CD14-positive monocyte (primary cell): Measurements from ENCODE around the gene RREB1. TPM values are rescaled to one million over a fixed set of nuclear protein-coding genes. Genes with fewer than 3 reads are reported as not detected.

Source experiments
- DNase-seq, 3 donors: peaks; one replicate each; pipeline ENCODE4 v3.0.0-alpha.2; 2011 to 2022
- H2AFZ ChIP-seq: 2 replicates; pipeline ENCODE4 v1.6.0; 2012; ENCODE audit warnings: mild to moderate bottlenecking, low read depth, low read length, inconsistent platforms; ENCODE audit not compliant: insufficient read depth, poor library complexity, severe bottlenecking
- H3K27ac ChIP-seq, 2 donors: 1 replicate in 1 of 2; 2 replicates in 1 of 2; pipeline ENCODE4 v1.5.1; 2012 to 2013; ENCODE audit warnings: low read length in 2 of 2, control low read depth in 1 of 2, inconsistent platforms in 1 of 2, low read depth in 1 of 2, mild to moderate bottlenecking in 1 of 2
- H3K27me3 ChIP-seq, 2 donors: one replicate each; pipeline versions ENCODE4 v1.6.0 to v1.6.1; 2011 to 2013; ENCODE audit warnings: low read length in 2 of 2; ENCODE audit not compliant: control insufficient read depth in 2 of 2, insufficient read depth in 2 of 2
- H3K36me3 ChIP-seq, 2 donors: replicated peaks in 1 of 2; 1 replicate in 1 of 2; 2 replicates in 1 of 2; pipeline versions ENCODE4 v1.5.1 to v1.6.1; 2012 to 2013; ENCODE audit warnings: low read length in 2 of 2, control low read depth in 1 of 2, inconsistent platforms in 1 of 2, mild to moderate bottlenecking in 1 of 2; ENCODE audit not compliant: insufficient read depth in 2 of 2, control insufficient read depth in 1 of 2
- H3K4me1 ChIP-seq, 2 donors: 1 replicate in 1 of 2; 2 replicates in 1 of 2; pipeline versions ENCODE4 v1.5.1 to v1.6.1; 2012 to 2013; ENCODE audit warnings: low read length in 2 of 2, control low read depth in 1 of 2, inconsistent platforms in 1 of 2, mild to moderate bottlenecking in 1 of 2, moderate library complexity in 1 of 2; ENCODE audit not compliant: insufficient read depth in 2 of 2, control insufficient read depth in 1 of 2
- H3K4me2 ChIP-seq: replicated peaks from 2 replicates; pipeline ENCODE3; 2012; ENCODE audit warnings: low read length, moderate library complexity, mild to moderate bottlenecking; ENCODE audit not compliant: poor library complexity, severe bottlenecking; ENCODE audit errors: extremely low read depth
- H3K4me3 ChIP-seq, 3 experiments: fragments of 200-600 bp in 1 of 3; sonication (generic) in 1 of 3; replicated peaks in 1 of 3; 1 replicate in 2 of 3; 2 replicates in 1 of 3; pipeline ENCODE4 v1.5.1; 2011 to 2013; ENCODE audit warnings: low read length in 3 of 3, mild to moderate bottlenecking in 3 of 3, control low read depth in 2 of 3, low read depth in 2 of 3, inconsistent platforms in 1 of 3, moderate library complexity in 1 of 3
- H3K79me2 ChIP-seq: 2 replicates; pipeline ENCODE4 v1.6.0; 2012; ENCODE audit warnings: mild to moderate bottlenecking, control low read depth, inconsistent platforms, low read length, moderate library complexity; ENCODE audit not compliant: insufficient read depth
- H3K9ac ChIP-seq: 2 replicates; pipeline ENCODE4 v1.6.0; 2017; ENCODE audit warnings: low read length, mild to moderate bottlenecking; ENCODE audit not compliant: insufficient read depth, poor library complexity, severe bottlenecking
- H3K9me3 ChIP-seq, 2 donors: replicated peaks in 1 of 2; 1 replicate in 1 of 2; 2 replicates in 1 of 2; pipeline versions ENCODE4 v1.5.1 to v1.6.1; 2012 to 2013; ENCODE audit warnings: low read length in 2 of 2, control low read depth in 1 of 2; ENCODE audit not compliant: control insufficient read depth in 1 of 2, insufficient read depth in 1 of 2
- H4K20me1 ChIP-seq: 2 replicates; pipeline ENCODE4 v1.6.0; 2012; ENCODE audit warnings: mild to moderate bottlenecking, low read length, control low read depth, moderate library complexity; ENCODE audit not compliant: insufficient read depth
- H3K27ac Mint-ChIP-seq, 7 donors: one replicate each; pipeline ENCODE4 v1.8.0; 2020; ENCODE audit warnings: mild to moderate bottlenecking in 7 of 7, mixed read lengths in 7 of 7, moderate library complexity in 6 of 7, inconsistent platforms in 2 of 7
- H3K27me3 Mint-ChIP-seq, 3 donors: one replicate each; pipeline ENCODE4 v1.8.0; 2021 to 2022; ENCODE audit warnings: low read depth in 3 of 3, mild to moderate bottlenecking in 3 of 3, mixed read lengths in 3 of 3, moderate library complexity in 3 of 3, inconsistent platforms in 1 of 3
- H3K36me3 Mint-ChIP-seq, 2 donors: one replicate each; pipeline ENCODE4 v1.8.0; 2020; ENCODE audit warnings: mixed read lengths in 2 of 2, inconsistent platforms in 1 of 2, mild to moderate bottlenecking in 1 of 2
- H3K4me1 Mint-ChIP-seq: one replicate; pipeline ENCODE4 v1.8.0; 2020; ENCODE audit warnings: mild to moderate bottlenecking, mixed read lengths
- H3K4me3 Mint-ChIP-seq, 2 donors: one replicate each; pipeline ENCODE4 v1.8.0; 2020; ENCODE audit warnings: mild to moderate bottlenecking in 2 of 2, mixed read lengths in 2 of 2, moderate library complexity in 1 of 2
- H3K9me3 Mint-ChIP-seq, 7 donors: one replicate each; pipeline ENCODE4 v1.8.0; 2020 to 2022; ENCODE audit warnings: mixed read lengths in 7 of 7, mild to moderate bottlenecking in 6 of 7, moderate library complexity in 6 of 7, inconsistent platforms in 2 of 7
- WGBS: methylation state at CpG from one replicate; pipeline ENCODE4 v1.1.5; 2013; ENCODE audit warnings: missing lambda C conversion rate; ENCODE audit not compliant: insufficient coverage; 5-methylcytosine and 5-hydroxymethylcytosine counted together
- intact Hi-C, 2 donors: fragments of 100-400 bp; cut with micrococcal nuclease; formaldehyde crosslinking; loops; one replicate each; pipeline versions ENCODE4 v1.15.0 to v1.15.1; 2023
- polyA plus RNA-seq, 3 donors: library from polyadenylated mRNA; depleted of rRNA in 1 of 3; unstranded in 2 of 3; stranded (reverse) in 1 of 3; fragments of 300-500 nt in 2 of 3; fragments of >200 nt in 1 of 3; fragmentation: Illumina TruSeq in 2 of 3; gene quantifications; 1 replicate in 2 of 3; 2 replicates in 1 of 3; pipeline ENCODE4 v1.2.3, GENCODE V29; 2012 to 2021
- TF ChIP-seq, protein P1 (sequence below): fragments of 200-600 bp; IDR thresholded peaks from one replicate; pipeline ENCODE4 v1.8.0; 2022; ENCODE audit warnings: antibody characterized with exemption, mild to moderate bottlenecking

The RREB1 gene
- polyA plus RNA-seq, 3 donors, result 2.1 to 15.3 (median 5.6) TPM

DNA sequence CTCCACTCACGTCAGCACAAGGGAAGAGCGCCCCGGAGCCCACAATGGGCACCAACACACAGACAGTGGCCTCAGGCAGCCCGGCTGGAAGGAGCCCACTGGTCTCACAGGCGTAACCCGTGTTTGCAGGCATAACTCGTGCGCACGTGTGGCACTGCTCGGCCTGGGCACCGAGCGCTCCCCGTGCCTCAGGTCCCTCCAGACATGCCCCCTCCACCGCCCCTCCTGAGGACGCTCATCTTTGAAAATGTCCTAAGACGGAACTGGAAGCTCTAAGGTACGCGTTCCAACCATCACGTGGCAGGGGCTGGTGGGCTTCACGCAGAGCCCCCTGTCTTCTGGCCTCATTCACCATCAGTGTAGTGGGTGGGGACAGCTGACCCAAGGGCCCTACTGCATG, 160.6 kb downstream of the RREB1 start:
- peak overlapping the region in 2 of 7 donors; percentile 41 to 42 for H3K27ac Mint-ChIP-seq
- H3K27me3 ChIP-seq, result no peaks in the 10 kb centered on the region
- intact Hi-C loops, result loop anchor here in 1 of 2 donors (10.0 kb wide), 1 partner anchor 116 kb away; the partner anchor contains the start of genes CAGE1 and RIOK1
- H3K9me3 ChIP-seq, result no peaks in the 10 kb centered on the region
- no peaks in the 10 kb centered on the region for H4K20me1 ChIP-seq
- H2AFZ ChIP-seq, result no peak overlapping the region
- H3K4me1 Mint-ChIP-seq, result peaks cover 55% of the 10 kb centered on the region
- H3K9ac ChIP-seq, result no peak overlapping the region
- H3K27ac ChIP-seq, result no peak overlapping the region
- over 99% methylated on average over 19 of the region's 20 CpGs for WGBS
- TF ChIP-seq, protein P1, sequence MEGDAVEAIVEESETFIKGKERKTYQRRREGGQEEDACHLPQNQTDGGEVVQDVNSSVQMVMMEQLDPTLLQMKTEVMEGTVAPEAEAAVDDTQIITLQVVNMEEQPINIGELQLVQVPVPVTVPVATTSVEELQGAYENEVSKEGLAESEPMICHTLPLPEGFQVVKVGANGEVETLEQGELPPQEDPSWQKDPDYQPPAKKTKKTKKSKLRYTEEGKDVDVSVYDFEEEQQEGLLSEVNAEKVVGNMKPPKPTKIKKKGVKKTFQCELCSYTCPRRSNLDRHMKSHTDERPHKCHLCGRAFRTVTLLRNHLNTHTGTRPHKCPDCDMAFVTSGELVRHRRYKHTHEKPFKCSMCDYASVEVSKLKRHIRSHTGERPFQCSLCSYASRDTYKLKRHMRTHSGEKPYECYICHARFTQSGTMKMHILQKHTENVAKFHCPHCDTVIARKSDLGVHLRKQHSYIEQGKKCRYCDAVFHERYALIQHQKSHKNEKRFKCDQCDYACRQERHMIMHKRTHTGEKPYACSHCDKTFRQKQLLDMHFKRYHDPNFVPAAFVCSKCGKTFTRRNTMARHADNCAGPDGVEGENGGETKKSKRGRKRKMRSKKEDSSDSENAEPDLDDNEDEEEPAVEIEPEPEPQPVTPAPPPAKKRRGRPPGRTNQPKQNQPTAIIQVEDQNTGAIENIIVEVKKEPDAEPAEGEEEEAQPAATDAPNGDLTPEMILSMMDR, result no peak
- no peaks in the 10 kb centered on the region for H3K36me3 ChIP-seq
- peaks cover 0 to 10% (median 3%) of the 10 kb centered on the region in 7 donors for H3K9me3 Mint-ChIP-seq
- H3K79me2 ChIP-seq, result no peaks in the 10 kb centered on the region
- no peak overlapping the region for H3K4me2 ChIP-seq
- DNase-seq, result no peak
- no peak overlapping the region for H3K4me3 Mint-ChIP-seq
- H3K36me3 Mint-ChIP-seq, result peaks cover 3 to 14% of the 10 kb centered on the region in 2 donors
- H3K27me3 Mint-ChIP-seq, result peaks cover 0 to 4% (median 2%) of the 10 kb centered on the region in 3 donors
- no peak overlapping the region for H3K4me3 ChIP-seq
- H3K4me1 ChIP-seq, result peaks cover 44 to 52% of the 10 kb centered on the region in 2 donors

DNA sequence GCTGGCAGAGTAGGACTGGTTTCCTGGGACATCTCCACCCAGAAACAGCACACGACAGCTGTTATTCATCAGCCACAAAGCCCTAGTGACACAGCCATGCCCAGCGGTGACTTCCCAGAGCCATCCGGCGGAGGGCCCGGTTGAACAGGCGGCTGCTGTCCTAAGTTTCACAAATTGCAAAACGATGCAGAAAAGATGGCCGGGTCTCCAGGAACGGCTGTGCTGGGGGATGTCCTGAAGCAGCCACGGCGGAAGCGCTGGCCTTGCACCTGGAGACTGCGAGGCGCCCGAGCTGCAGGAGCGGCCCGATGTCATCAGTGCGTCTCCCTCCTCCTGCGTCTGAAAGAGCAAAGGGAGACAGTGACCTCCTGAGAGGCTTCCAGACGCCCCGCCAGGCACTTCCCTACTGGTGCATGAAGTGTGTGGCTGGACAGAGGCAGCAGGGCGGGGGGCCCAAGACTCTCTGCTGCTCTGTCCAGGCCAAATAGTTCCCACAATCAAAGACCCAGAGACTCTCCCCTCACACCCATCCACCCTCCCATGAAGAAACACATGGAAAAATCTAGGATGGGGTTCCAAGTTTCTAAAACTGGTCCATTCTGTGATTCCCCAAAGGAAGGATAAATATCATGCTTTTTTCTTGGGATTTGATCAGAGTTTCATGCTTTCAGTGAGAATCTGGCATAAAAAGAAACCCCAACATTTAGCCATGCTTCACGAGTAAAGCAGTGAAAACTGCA, 161.2 kb downstream of the RREB1 start:
- intact Hi-C loops, result loop anchor here in 1 of 2 donors (10.0 kb wide), 1 partner anchor 116 kb away; the partner anchor contains the start of genes CAGE1 and RIOK1

More for the DNA sequence above, 161.2 kb downstream of the RREB1 start:
- Mint-ChIP-seq H3K9me3 (peaks cover 0 to 9% (median 3%) of the 10 kb centered on the region in 7 donors), H3K4me3 (no peak overlapping the region), H3K4me1 (peaks cover 52% of the 10 kb centered on the region), H3K36me3 (peaks cover 3 to 14% of the 10 kb centered on the region in 2 donors), H3K27me3 (peaks cover 0 to 4% (median 2%) of the 10 kb centered on the region in 3 donors), H3K27ac (peak overlapping the region in 1 of 7 donors; percentile 54)
- no peak overlapping the region for H3K27ac ChIP-seq
- 91% methylated on average over 13 of the region's 23 CpGs for WGBS
- H4K20me1 ChIP-seq, result no peaks in the 10 kb centered on the region
- no peak overlapping the region for H3K4me3 ChIP-seq
- no peak overlapping the region for H3K4me2 ChIP-seq
- H3K9ac ChIP-seq, result no peak overlapping the region
- no peaks in the 10 kb centered on the region for H3K36me3 ChIP-seq
- TF ChIP-seq, protein P1, result no peak
- peaks cover 38 to 46% of the 10 kb centered on the region in 2 donors for H3K4me1 ChIP-seq
- DNase-seq, result no peak
- H3K27me3 ChIP-seq, result no peaks in the 10 kb centered on the region
- no peaks in the 10 kb centered on the region for H3K79me2 ChIP-seq
- H2AFZ ChIP-seq, result no peak overlapping the region
- no peaks in the 10 kb centered on the region for H3K9me3 ChIP-seq
